DMS 273 treated with DMSO at 0.1 percent for 48 hours (cell line): Measurements from ENCODE around the gene SLC11A1.

Experiments used
- DNase-seq: peaks from one replicate; lab custom pipeline; 2025; lab: John Stamatoyannopoulos, UW

SLC11A1 gene

GRCh38 chr2:218405746-218406208 lies 23.7 kb downstream of the SLC11A1 start:
- no peak for DNase-seq

- peak; percentile 91 for DNase-seq
Measured at GRCh38 chr2:218406209-218406948, 24.3 kb downstream of the SLC11A1 start.

DNA sequence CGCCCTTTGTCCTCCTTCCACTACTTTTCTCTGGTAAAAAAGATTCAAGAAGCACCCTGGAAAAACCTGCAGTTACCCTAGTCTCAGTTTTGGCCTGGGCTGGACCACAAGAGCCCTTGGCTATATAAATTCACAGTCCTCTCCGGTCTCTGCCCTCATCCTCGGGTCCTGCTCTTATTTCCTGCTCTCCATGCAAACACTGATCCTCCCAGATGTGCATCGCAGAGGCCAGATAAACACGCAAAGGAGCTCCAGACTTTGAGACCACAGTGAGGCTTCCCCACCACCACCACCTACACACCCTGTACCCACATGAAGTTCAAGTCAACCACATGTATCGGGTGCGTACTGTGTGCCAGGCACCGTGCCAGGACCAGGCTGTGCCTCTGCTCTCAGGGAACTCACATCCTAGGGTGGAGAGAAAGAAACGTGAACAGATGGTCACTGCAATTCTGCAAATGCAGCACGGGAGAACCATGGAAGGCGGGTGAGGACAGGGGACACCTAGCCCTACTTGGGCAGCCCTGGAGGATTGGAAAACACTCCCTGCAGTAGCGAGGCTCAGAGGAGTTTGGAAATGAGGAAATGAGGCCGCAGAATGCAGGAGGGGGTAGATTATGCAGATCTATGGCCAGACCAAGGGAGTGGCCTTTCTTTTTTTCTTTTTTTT lies 25.0 kb downstream of the SLC11A1 start:
- peak; percentile 82 for DNase-seq

DNA sequence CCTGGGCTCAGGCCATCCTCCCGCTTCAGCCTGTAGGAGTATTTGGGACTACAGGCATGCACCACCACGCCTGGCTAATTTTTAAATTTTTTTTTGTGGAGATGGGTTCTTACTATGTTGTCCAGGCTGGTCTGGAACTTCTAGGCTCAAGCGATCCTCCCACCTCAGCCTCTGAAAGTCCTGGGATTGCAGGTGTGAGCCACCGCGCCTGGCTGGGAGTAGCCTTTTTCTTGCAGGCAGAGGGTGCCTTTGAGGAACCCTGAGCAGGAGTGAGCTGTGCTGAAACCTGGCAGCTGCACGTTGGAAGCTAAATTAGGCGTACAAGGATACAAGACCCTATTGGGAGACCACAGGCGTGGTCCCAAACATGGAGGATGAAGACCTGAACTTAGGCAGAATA lies 25.6 kb downstream of the SLC11A1 start:
- DNase-seq = no peak

DNA sequence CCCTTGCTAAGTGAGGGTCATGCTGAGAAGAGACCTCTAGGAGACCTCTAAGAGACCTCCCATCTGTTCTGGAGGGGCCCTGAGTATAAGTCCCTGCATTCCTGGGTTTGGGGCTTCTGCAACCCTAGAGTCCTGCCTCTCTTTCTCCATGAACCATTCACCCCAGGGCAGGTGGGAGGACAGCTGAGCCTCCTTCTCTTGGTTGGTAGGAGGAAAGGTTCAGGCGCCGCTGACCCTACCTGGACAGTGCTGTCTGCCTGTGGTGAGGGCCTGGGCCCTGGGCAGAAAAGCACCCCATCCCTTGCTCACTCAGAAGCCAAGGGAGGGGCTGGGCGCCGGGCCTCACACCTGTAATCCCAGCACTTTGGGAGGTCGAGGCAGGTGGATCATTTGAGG lies 36.2 kb downstream of the SLC11A1 start:
- no peak for DNase-seq

DNA sequence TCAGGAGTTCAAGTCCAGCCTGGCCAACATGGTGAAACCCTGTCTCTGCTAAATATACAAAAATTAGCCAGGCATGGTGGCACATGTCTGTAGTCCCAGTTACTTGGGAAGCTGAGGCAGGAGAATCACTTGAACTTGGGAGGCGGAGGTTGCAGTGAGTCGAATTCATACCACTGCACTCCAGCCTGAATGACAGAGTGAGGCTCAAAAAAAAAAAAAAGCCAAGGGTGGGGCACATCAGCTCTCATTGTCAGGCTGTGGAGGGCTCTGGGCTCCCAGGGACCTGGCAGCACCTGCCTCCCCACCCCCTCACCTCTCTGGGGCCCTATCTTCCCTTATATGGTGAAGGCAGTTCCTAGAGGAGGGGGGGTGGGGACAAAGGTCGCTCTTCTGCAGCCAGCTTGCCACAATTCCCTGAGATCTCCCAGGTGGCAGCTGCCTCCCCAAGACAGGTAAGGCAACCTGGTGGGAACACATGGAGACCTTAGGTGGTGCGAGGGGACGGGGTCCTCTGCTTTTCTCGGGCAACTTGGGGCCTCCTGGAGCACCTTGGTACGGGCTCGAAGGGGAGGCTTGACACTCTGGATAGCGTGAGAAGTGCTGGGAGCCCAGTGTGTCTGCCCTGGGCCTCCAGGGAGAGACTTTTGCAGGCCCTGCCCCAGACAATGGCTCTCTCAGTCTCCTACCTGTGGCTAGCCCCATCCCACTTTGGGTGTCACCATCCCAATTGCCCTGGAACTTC lies 36.8 kb downstream of the SLC11A1 start, which contains the start of gene VIL1:
VIL1 (plus strand) TSS at position 407 of the 742 bp plus-strand sequence. CDS start 4,656 bp downstream, outside the sequence.
- DNase-seq = no peak

- no peak for DNase-seq
Measured at GRCh38 chr2:218419630-218420216, 37.6 kb downstream of the SLC11A1 start.

- no peak for DNase-seq
Measured at GRCh38 chr2:218421027-218421426, 39.0 kb downstream of the SLC11A1 start.

- DNase-seq = no peak
Measured at GRCh38 chr2:218422403-218423086, 40.5 kb downstream of the SLC11A1 start.

DNA sequence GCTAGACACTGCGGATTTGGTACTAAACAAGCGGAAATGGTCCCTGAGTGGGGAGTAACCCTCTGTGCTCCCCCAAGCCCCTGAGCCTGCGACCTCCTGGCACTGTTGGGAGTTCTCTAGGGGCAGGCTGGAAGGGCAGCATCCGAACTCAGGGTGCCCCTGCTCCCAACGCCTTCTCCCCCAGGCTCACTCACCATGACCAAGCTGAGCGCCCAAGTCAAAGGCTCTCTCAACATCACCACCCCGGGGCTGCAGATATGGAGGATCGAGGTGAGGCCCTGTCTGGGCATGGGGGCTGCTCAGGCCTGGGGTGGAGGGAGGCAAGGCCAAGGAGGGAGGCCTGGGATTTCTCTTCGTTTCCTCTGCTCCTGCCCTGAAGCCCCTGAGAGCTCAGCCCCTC lies 41.5 kb downstream of the SLC11A1 start:
- no peak for DNase-seq

- DNase-seq = no peak
Measured at GRCh38 chr2:218425531-218425930, 43.5 kb downstream of the SLC11A1 start.

- DNase-seq = no peak
Measured at GRCh38 chr2:218427741-218428140, 45.7 kb downstream of the SLC11A1 start.

DNA sequence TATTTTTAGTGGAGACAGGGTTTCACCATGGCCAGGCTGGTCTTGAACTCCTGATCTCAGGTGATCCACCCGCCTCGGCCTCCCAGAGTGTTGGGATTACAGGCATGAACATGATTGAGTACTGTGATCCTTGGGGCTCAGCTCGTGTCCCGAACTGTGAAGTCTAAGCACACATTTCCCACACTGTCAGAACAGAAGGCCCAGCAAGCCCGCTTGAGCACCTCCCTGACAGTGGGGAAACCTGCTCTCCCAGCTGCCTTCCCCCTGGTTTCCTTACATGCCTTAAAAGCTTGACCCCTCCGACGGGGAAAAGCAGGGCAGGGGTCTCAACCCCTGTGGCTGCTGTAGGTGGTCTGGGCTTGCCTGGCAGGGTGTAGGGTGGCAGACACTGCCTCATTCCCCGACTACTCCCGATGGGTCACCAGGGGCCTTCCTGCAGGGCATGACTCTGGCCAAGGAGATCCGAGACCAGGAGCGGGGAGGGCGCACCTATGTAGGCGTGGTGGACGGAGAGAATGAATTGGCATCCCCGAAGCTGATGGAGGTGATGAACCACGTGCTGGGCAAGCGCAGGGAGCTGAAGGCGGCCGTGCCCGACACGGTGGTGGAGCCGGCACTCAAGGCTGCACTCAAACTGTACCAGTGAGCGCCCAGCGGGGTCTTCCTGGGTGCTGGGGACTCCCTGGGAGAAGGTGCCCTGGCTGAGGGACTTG lies 46.9 kb downstream of the SLC11A1 start:
- no peak for DNase-seq

- DNase-seq = no peak
Measured at GRCh38 chr2:218429911-218430692, 48.0 kb downstream of the SLC11A1 start.

GRCh38 chr2:218430721-218431120 lies 48.6 kb downstream of the SLC11A1 start:
- DNase-seq = no peak

DNA sequence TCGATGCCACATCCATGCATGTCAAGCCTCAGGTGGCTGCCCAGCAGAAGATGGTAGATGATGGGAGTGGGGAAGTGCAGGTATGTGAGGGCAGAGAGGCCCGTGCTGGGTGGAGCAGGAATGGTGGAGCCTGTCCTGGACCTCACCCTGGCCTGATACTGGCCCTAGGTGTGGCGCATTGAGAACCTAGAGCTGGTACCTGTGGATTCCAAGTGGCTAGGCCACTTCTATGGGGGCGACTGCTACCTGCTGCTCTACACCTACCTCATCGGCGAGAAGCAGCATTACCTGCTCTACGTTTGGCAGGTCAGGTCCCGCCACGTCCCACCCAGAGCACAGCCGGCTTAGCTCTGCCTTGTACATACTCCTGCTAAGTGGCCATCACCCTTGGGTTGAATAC lies 49.8 kb downstream of the SLC11A1 start:
- DNase-seq = no peak

DNA sequence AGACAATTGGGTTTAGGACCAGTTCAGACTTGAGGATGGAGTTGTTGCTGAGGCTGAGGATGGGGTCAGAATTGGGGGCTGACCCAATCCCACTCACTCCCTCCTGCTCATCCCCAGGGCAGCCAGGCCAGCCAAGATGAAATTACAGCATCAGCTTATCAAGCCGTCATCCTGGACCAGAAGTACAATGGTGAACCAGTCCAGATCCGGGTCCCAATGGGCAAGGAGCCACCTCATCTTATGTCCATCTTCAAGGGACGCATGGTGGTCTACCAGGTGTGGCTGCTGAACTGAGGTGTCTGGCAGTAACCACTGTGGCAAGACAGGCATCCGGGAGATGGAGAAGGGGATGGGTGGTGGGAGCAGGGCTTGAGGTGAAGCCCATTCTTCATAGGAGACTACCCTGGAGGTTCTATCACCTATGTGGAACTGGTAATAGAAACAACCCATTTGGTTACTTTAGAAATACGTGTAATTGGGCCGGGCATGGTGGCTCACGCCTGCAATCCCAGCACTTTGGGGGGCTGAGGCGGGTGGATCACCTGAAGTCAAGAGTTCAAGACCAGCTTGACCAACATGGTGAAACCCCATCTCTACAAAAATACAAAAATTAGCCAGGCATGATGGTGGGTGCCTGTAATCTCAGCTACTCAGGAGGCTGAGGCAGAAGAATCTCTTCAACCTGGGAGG lies 50.7 kb downstream of the SLC11A1 start:
- no peak for DNase-seq

DNA sequence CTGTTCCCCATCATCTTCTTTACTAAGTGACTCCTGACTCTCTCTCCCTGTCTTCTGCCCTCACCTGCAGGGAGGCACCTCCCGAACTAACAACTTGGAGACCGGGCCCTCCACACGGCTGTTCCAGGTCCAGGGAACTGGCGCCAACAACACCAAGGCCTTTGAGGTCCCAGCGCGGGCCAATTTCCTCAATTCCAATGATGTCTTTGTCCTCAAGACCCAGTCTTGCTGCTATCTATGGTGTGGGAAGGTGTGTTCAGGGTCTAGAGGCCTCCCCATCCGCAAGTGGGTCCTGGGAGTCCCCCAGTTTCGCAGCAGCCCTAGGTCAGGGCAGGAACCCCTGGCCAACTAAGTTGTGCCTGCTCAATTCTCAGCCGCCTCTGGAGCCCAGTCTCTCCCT lies 52.4 kb downstream of the SLC11A1 start:
- DNase-seq = no peak
